WI38 (cell line): Measurements from ENCODE around the gene RHBG.

Source experiments
- H3K4me3 ChIP-seq: 2 replicates; pipeline ENCODE4 v1.5.1; 2011; ENCODE audit warnings: low read depth, mild to moderate bottlenecking, control low read depth, low read length
- TF ChIP-seq, protein P1 (sequence below): IDR thresholded peaks from 2 replicates; pipeline ENCODE4 v1.5.1; 2012; ENCODE audit warnings: low read depth, mild to moderate bottlenecking, control low read depth, low read length

Gene RHBG

DNA sequence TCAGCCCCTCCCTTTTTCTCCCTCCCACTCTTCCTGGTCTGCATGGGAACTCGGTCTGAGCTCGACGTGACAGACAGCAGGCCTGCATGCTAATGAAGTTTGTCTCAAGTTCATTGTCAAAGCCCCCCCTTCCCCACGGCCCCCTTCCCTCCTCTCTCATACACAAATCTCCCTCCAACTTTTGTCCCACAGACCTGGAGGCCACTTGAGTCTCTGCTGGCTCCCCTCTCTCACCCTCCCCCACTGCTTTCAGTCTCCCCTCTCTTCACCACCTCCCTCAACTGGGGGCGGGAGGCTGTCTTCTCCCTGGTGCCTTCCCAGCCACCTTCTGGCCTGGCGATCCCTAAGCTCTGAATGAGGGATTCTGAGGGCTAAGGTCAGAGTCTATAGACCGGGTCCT is 61.3 kb downstream of the RHBG start:
- TF ChIP-seq, protein P1, sequence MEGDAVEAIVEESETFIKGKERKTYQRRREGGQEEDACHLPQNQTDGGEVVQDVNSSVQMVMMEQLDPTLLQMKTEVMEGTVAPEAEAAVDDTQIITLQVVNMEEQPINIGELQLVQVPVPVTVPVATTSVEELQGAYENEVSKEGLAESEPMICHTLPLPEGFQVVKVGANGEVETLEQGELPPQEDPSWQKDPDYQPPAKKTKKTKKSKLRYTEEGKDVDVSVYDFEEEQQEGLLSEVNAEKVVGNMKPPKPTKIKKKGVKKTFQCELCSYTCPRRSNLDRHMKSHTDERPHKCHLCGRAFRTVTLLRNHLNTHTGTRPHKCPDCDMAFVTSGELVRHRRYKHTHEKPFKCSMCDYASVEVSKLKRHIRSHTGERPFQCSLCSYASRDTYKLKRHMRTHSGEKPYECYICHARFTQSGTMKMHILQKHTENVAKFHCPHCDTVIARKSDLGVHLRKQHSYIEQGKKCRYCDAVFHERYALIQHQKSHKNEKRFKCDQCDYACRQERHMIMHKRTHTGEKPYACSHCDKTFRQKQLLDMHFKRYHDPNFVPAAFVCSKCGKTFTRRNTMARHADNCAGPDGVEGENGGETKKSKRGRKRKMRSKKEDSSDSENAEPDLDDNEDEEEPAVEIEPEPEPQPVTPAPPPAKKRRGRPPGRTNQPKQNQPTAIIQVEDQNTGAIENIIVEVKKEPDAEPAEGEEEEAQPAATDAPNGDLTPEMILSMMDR: no peak
- H3K4me3 ChIP-seq: no peak overlapping the region

DNA sequence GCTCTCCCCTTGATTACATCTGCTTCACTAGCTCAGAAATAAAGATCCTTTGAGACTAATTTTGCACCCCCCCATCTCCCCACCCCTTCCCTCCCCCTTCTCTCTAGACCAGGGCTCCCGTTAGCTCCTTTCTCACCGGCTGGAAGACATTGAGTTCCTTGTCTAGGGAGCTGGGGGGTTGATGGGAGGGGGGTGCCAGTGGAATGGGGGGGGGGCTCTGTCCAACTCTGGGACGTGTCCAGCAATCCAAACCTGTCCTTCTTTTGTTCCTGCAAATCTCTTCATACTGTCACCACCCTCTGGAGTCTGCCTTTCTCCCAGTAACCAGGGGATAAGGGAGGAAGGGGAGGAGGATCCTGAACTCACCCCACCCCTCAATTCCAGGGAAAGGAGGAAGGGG is 61.9 kb downstream of the RHBG start:
- TF ChIP-seq, protein P1: no peak
- H3K4me3 ChIP-seq: no peak overlapping the region

DNA sequence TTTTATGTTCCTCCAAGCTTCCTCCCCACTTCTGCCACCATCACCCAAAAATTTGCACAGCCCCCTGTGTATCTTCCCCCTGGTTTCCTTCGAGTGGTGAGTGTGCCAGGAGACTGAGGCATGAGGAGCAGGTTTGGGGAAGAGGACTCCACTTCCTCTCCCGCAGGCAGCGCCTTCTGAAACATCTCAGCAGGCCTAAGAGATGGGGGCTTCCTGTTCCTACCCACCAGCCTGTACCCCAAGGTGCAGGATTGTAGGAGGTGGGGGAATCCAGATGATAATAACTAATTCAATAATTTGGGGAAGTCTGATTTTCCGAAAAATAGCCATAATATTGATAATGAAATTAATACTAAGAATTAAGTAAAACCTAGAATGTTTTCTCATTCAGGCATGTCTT is 62.4 kb downstream of the RHBG start:
- TF ChIP-seq, protein P1: no peak
- H3K4me3 ChIP-seq: no peak overlapping the region

DNA sequence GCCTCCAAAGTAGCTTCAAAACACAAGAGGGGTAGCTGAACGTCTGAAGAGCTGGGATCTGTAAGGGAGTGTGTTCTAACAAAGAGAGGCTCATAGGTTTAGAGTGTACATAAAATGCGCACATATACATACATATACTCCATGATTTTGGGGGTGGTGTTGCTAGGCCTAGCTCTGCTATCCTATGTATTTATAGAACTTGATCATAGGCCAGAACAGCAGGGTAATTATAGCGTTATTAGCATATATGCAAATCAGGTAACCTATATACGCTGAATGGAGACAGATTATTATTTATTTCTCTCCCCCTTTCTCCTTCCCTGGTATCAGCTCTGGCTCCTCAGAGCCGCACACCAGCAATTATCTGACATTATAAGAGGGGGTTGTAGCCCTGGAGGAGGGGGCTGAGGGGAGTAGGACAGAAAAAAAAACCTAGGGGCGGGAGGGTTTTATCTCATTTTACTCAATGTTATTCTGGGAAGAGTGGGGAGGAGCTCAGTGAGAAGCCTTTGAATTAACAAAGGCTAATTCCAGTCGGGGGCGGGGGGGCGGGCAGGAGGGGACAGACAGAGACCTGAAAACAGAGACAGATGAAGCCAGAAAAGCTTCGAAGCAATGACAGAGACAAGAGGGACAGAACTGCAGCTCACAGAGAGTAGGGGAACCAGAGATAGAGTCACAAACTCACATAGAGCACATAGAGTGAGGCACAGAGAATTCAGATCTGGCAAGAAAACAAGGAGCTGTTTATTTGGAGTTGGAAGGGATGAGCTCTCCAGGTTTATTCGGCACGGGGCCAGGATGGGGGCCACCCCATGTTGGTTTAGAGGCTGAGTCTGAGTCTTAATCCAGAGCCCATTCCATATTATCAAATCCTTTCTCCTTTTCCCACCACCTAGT is 63.0 kb downstream of the RHBG start:
- TF ChIP-seq, protein P1: no peak
- H3K4me3 ChIP-seq: no peak overlapping the region

DNA sequence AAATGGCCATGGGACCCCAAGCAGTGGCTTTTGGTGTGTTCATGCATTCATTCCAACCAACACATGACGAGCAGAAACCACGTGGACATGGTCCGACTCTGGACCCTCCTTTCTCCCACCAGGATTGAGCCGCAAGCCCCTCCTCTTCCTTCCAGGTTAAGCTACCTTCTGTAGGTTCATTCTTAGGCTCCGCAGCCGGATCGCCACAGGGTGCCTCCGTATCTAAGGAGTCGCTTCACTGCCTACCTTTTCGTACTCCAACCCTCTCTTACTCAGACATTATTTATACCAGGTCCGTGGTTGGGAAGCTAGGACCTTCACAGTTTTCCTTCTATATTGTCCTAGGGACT is 63.6 kb downstream of the RHBG start:
- TF ChIP-seq, protein P1: no peak
- H3K4me3 ChIP-seq: no peak overlapping the region

DNA sequence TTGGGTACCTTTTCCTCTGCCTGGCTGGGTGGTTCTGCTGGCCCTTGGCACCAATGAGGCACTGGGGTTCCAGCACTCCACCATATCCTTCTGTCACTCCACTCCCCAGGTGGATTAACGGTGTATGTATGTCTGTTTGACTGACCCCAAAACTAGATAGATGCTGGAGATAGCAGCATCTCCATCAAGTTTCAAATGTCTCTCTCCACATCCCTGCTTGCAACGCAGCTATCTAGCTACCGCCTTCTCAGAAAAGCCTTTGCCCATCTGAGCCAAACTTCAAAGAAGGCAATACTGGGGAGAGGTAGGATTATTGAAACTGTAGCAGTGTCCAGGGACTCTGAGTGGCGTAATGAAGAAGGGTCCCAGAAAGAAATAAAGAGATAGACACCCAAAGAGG is 64.0 kb downstream of the RHBG start:
- TF ChIP-seq, protein P1: no peak
- no peak overlapping the region for H3K4me3 ChIP-seq

DNA sequence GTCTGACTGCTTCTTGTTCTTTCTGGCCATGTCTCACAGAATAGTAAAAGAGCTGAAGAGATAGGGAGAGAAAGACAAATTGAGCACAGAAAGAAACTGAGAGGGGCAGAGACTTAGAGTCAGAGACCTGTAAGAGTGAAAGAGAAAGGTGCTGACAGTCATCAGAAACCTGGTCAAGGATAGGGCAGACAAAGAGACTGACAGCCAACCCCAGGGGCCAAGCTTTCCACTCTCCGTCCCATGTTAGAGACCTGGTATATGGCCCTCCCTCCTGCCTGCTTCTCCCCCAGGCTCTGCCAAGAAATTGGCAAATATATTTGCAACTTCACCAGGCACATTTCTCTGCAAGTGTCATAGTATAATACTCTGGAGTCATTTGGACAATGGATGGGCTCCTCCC is 64.6 kb downstream of the RHBG start:
- H3K4me3 ChIP-seq: no peak overlapping the region
- TF ChIP-seq, protein P1: no peak
